Transverse colon (tissue), 4 donors: ENCODE results near the gene CNNM2. TPM values are rescaled to one million over a fixed set of nuclear protein-coding genes. Genes with fewer than 3 reads are reported as not detected.

Experiments
- DNase-seq: peaks from one replicate; pipeline ENCODE4 v3.0.0-alpha.2; 2019
- H3K27ac ChIP-seq, 4 donors: fragments of 200-600 bp; sonication (generic); 2 replicates each; pipeline ENCODE4 v1.5.1; 2016 to 2018; ENCODE audit warnings: inconsistent platforms in 4 of 4
- H3K27me3 ChIP-seq: fragments of 200-600 bp; sonication (generic); 2 replicates; pipeline ENCODE4 v1.5.1; 2017; ENCODE audit warnings: inconsistent platforms
- H3K36me3 ChIP-seq, 4 donors: fragments of 200-600 bp; sonication (generic); 2 replicates each; pipeline ENCODE4 v1.5.1; 2017 to 2019; ENCODE audit warnings: inconsistent platforms in 4 of 4
- H3K4me1 ChIP-seq, 4 donors: fragments of 200-600 bp; sonication (generic); 2 replicates each; pipeline ENCODE4 v1.5.1; 2017 to 2020; ENCODE audit warnings: inconsistent platforms in 4 of 4
- H3K4me3 ChIP-seq, 4 donors: fragments of 200-600 bp; sonication (generic); 1 replicate in 1 of 4; 2 replicates in 3 of 4; pipeline versions ENCODE4 v1.5.1 to v1.6.1; 2017 to 2019; ENCODE audit warnings: inconsistent platforms in 4 of 4
- H3K9me3 ChIP-seq, 2 donors: fragments of 200-600 bp; sonication (generic); 2 replicates each; pipeline ENCODE4 v1.5.1; 2017 to 2019; ENCODE audit warnings: inconsistent platforms in 2 of 2
- CTCF ChIP-seq, 5 experiments: fragments of 200-600 bp in 3 of 5; fragments of 450-650 bp in 2 of 5; sonication (generic) in 3 of 5; IDR thresholded peaks; 1 replicate in 2 of 5; 2 replicates in 3 of 5; pipeline ENCODE4 v1.5.1; 2016 to 2017; ENCODE audit warnings: antibody characterized with exemption in 5 of 5, inconsistent platforms in 3 of 5, mild to moderate bottlenecking in 2 of 5, moderate library complexity in 1 of 5
- EP300 ChIP-seq: sonication (generic); formaldehyde crosslinking; IDR thresholded peaks from one replicate; pipeline ENCODE4 v1.6.1; 2017; ENCODE audit warnings: antibody characterized with exemption, low read depth
- POLR2A ChIP-seq: fragments of 450-650 bp; IDR thresholded peaks from one replicate; pipeline ENCODE4 v1.6.1; 2016; ENCODE audit warnings: antibody characterized with exemption, mild to moderate bottlenecking, moderate library complexity
- POLR2AphosphoS5 ChIP-seq, 3 donors: sonication (generic); formaldehyde crosslinking; IDR thresholded peaks; one replicate each; pipeline ENCODE4 v1.6.1; 2016; ENCODE audit warnings: antibody characterized with exemption in 3 of 3
- WGBS, 2 donors: methylation state at CpG; one replicate each; pipeline ENCODE4 v1.1.5; 2018; ENCODE audit warnings: low coverage in 1 of 2; 5-methylcytosine and 5-hydroxymethylcytosine counted together
- in situ Hi-C, 4 donors: fragments of 200-750 bp; cut with MboI; loops; one replicate each; pipeline versions ENCODE4 v1.15.0 to v1.15.1; 2017; ENCODE audit warnings: low sequenced_read_pairs in 3 of 4, low pct_ligation_motif_present in 1 of 4, low pct_unique_long_range_greater_than_20kb in 1 of 4
- intact Hi-C: fragments of 100-400 bp; cut with DNase I; formaldehyde crosslinking; loops from one replicate; pipeline ENCODE4 v1.15.1; 2023; ENCODE audit warnings: low total_unique reads
- total RNA-seq, 4 donors: library from RNA; depleted of rRNA; stranded (reverse); fragments of >200 nt; gene quantifications; one replicate each; pipeline ENCODE4 v1.1.0, GENCODE V29; 2016

Gene CNNM2
- total RNA-seq, 4 donors from 2014 or later, result 48.0 to 144 (median 100) TPM

- intact Hi-C loops, result no loop called here
- Histone ChIP-seq H3K4me3 (no peak overlapping the region), H3K9me3 (no peaks in the 10 kb centered on the region), H3K27me3 (no peaks in the 10 kb centered on the region), H3K4me1 (no peaks in the 10 kb centered on the region), H3K36me3 (peaks cover 0 to 5% (median 0%) of the 10 kb centered on the region in 4 donors), H3K27ac (no peak overlapping the region)
- TF ChIP-seq EP300 (no peak), CTCF (IDR thresholded peaks at IDR 0.05) (no peak), POLR2A (no peak), POLR2AphosphoS5 (IDR thresholded peaks at IDR 0.05) (no peak)
- WGBS, 2 donors, result 80 to 92% methylated on average over 1 to 11 of the region's 11 CpGs
- in situ Hi-C loops, result loop anchor here in 1 of 4 donors (25.0 kb wide), 1 partner anchor 157 kb away; the partner anchor contains the start of gene RPEL1
- DNase-seq, result no peak
Measured at GRCh38 chr10:103079946-103080345, 161.9 kb downstream of the CNNM2 start.

GRCh38 chr10:103080891-103081581 is 162.9 kb downstream of the CNNM2 start:
- Histone ChIP-seq H3K9me3 (no peaks in the 10 kb centered on the region), H3K27me3 (no peaks in the 10 kb centered on the region), H3K4me3 (no peak overlapping the region), H3K4me1 (no peaks in the 10 kb centered on the region), H3K27ac (no peak overlapping the region), H3K36me3 (peaks cover 0 to 9% (median 4%) of the 10 kb centered on the region in 4 donors)
- 100% methylated on average over 4 of the region's 4 CpGs; no CpG with 5 or more reads in 1 of the 2 donors for WGBS, 2 donors
- TF ChIP-seq POLR2AphosphoS5 (IDR thresholded peaks at IDR 0.05), result no peak
- no peak for TF ChIP-seq EP300
- no peak for TF ChIP-seq POLR2A
- TF ChIP-seq CTCF (IDR thresholded peaks at IDR 0.05), result no peak
- DNase-seq, result no peak
- in situ Hi-C loops (loop anchor here in 1 of 4 donors (25.0 kb wide), 1 partner anchor 156 kb away; the partner anchor contains the start of gene RPEL1), intact Hi-C loops (no loop called here)

GRCh38 chr10:103082683-103083082 is 164.6 kb downstream of the CNNM2 start:
- Histone ChIP-seq H3K36me3 (peaks cover 0 to 8% (median 2%) of the 10 kb centered on the region in 4 donors), H3K4me3 (no peak overlapping the region), H3K27me3 (no peaks in the 10 kb centered on the region), H3K27ac (no peak overlapping the region), H3K9me3 (no peaks in the 10 kb centered on the region), H3K4me1 (no peaks in the 10 kb centered on the region)
- intact Hi-C loops (no loop called here), in situ Hi-C loops (loop anchor here in 1 of 4 donors (25.0 kb wide), 1 partner anchor 155 kb away; the partner anchor contains the start of gene RPEL1)
- no peak for DNase-seq
- TF ChIP-seq EP300 (no peak), POLR2A (no peak), POLR2AphosphoS5 (IDR thresholded peaks at IDR 0.05) (peak in 1 of 3 donors; percentile 2), CTCF (IDR thresholded peaks at IDR 0.05) (no peak)
- WGBS, 2 donors, result 92% methylated on average over 1 of the region's 1 CpG; no CpG with 5 or more reads in 1 of the 2 donors

GRCh38 chr10:103083266-103083976 is 165.3 kb downstream of the CNNM2 start:
- Histone ChIP-seq H3K27ac (no peak overlapping the region), H3K4me1 (no peaks in the 10 kb centered on the region), H3K27me3 (no peaks in the 10 kb centered on the region), H3K9me3 (no peaks in the 10 kb centered on the region), H3K36me3 (peaks cover 0 to 10% (median 3%) of the 10 kb centered on the region in 4 donors), H3K4me3 (no peak overlapping the region)
- DNase-seq, result no peak
- in situ Hi-C loops, result loop anchor here in 1 of 4 donors (25.0 kb wide), 1 partner anchor 154 kb away; the partner anchor contains the start of gene RPEL1
- WGBS, 2 donors, result 89 to 95% methylated on average over 3 to 7 of the region's 7 CpGs
- TF ChIP-seq EP300 (no peak), CTCF (IDR thresholded peaks at IDR 0.05) (no peak), POLR2A (no peak), POLR2AphosphoS5 (IDR thresholded peaks at IDR 0.05) (no peak)
- intact Hi-C loops, result no loop called here
